Measurements from ENCODE around the gene CAMTA1. TPM values are rescaled to one million over a fixed set of nuclear protein-coding genes. Genes with fewer than 3 reads are reported as not detected.

CAMTA1 gene
- total and polyA plus RNA-seq, 9 of the 15 experiments (the other 6 are each of a cell fraction or from before 2014, with no cell fraction given), result 43.9 to 161 (median 65.9) TPM

- Histone ChIP-seq H3K9me3 (replicated peaks; ENCODE audit: control insufficient read depth, insufficient read depth, low read depth, low read length) (no peaks in the 10 kb centered on the region), H3K36me3 (ENCODE audit: control insufficient read depth, insufficient read depth, low read length) (no peaks in the 10 kb centered on the region), H4K20me1 (replicated peaks; ENCODE audit: control insufficient read depth, insufficient read depth, low read length) (no peaks in the 10 kb centered on the region), H3K9ac (ENCODE audit: insufficient read depth in 1 of 2, low read depth in 2 of 2, low read length in 2 of 2) (no peak overlapping the region), H3K27me3 (ENCODE audit: control insufficient read depth in 2 of 2, insufficient read depth in 2 of 2, low read length in 2 of 2) (no peaks in the 10 kb centered on the region), H2AFZ (ENCODE audit: low read depth, low read length) (no peak overlapping the region), H3K4me2 (ENCODE audit: insufficient read depth, low read length) (no peak overlapping the region), H3K9me1 (ENCODE audit: control insufficient read depth, insufficient read depth, low read length) (no peaks in the 10 kb centered on the region), H3K27ac (ENCODE audit: extremely low read depth, low read depth, low read length) (no peak overlapping the region), H3K79me2 (ENCODE audit: control insufficient read depth, insufficient read depth, low read length) (no peaks in the 10 kb centered on the region), H3K4me3 (no peak overlapping the region), H3K4me1 (replicated peaks in 1 of 2; ENCODE audit: control insufficient read depth in 2 of 2, insufficient read depth in 2 of 2, low read length in 2 of 2) (no peaks in the 10 kb centered on the region; a peak in 1 of 5 replicates)
- no peak for DNase-seq (ENCODE audit: extremely low read depth in 1 of 4, low spot score in 3 of 4)
- intact Hi-C loops (cut with micrococcal nuclease), result no loop called here
- POLR2A ChIA-PET, result interaction anchor here (0.6 to 1.2 kb wide), 4 partner anchors 16 to 440 kb away, joined by 3 read pairs; no protein-coding TSS in a partner anchor
- ATAC-seq, result no peak
- no TSS peak for BruUV-seq (replicated peaks)
- 75% methylated on average over 2 of the region's 2 CpGs for WGBS (ENCODE audit: insufficient coverage, low coverage, missing lambda C conversion rate)
- CTCF ChIA-PET (ENCODE audit: low intra/inter-chr PET ratio), result no interaction called here
- in situ Hi-C loops (cut with MboI), result no loop called here
- FAIRE-seq, result no peak
- TF ChIP-seq ZMIZ1 (IDR thresholded peaks at IDR 0.05; ENCODE audit: low read depth in 2 of 2, low read length in 2 of 2), result no peak
- TF ChIP-seq ZKSCAN1 (IDR thresholded peaks at IDR 0.05; ENCODE audit: low read depth, low read length), result no peak
- no peak for TF ChIP-seq NBN (IDR thresholded peaks at IDR 0.05; ENCODE audit: low read depth)
- TF ChIP-seq, protein P1, sequence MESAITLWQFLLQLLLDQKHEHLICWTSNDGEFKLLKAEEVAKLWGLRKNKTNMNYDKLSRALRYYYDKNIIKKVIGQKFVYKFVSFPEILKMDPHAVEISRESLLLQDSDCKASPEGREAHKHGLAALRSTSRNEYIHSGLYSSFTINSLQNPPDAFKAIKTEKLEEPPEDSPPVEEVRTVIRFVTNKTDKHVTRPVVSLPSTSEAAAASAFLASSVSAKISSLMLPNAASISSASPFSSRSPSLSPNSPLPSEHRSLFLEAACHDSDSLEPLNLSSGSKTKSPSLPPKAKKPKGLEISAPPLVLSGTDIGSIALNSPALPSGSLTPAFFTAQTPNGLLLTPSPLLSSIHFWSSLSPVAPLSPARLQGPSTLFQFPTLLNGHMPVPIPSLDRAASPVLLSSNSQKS (CRISPR knock-in tag; IDR thresholded peaks at IDR 0.05), result no peak
- no peak for TF ChIP-seq DPF2 (IDR thresholded peaks at IDR 0.05)
- TF ChIP-seq MEF2D (tag; conservative IDR thresholded peaks at IDR 0.05; ENCODE audit: low read depth), result no peak
- no peak for TF ChIP-seq E4F1 (CRISPR knock-in tag; IDR thresholded peaks at IDR 0.05; ENCODE audit: borderline replicate concordance)
- TF ChIP-seq AFF4 (CRISPR knock-in tag; IDR thresholded peaks at IDR 0.05), result no peak
- TF ChIP-seq ELF1 (tag; IDR thresholded peaks at IDR 0.05), result no peak
- TF ChIP-seq L3MBTL2 (IDR thresholded peaks at IDR 0.05), result no peak
- no peak for TF ChIP-seq THAP7 (CRISPR knock-in tag; IDR thresholded peaks at IDR 0.05)
These were observed 100.2 kb downstream of the CAMTA1 start for GRCh38 chr1:6885426-6885825.
